DOHH2 (cell line): ENCODE data around the gene TMOD2.

Source experiments
- CTCF ChIP-seq: fragments of 200-600 bp; sonication (generic); IDR thresholded peaks from one replicate; pipeline ENCODE4 v1.5.1; 2014; ENCODE audit warnings: antibody characterized with exemption, mild to moderate bottlenecking, low read depth, low read length; ENCODE audit not compliant: poor library complexity, severe bottlenecking
- EZH2phosphoT487 ChIP-seq: fragments of 200-600 bp; sonication (generic); IDR thresholded peaks from 2 replicates; pipeline ENCODE4 v1.6.1; 2017; ENCODE audit warnings: borderline replicate concordance, mild to moderate bottlenecking, antibody characterized with exemption, low read length, moderate library complexity, mixed read lengths

GRCh38 chr15:51750792-51751696 lies at the start of gene TMOD2:
- TF ChIP-seq CTCF: no peak
- no peak for TF ChIP-seq EZH2phosphoT487
